Measurements from ENCODE around the gene TUBB4B.
"Not testable (repeated sequence)": the region's sequence is repeated elsewhere in the genome, so short reads cannot be mapped to it uniquely, and the experiment has no call there.

TUBB4B gene

GRCh38 chr9:137251490-137252268 lies 10.6 kb downstream of the TUBB4B start:
- DNase-seq (ENCODE audit: low read depth in 2 of 2): no peak

GRCh38 chr9:137252555-137253506 lies 11.7 kb downstream of the TUBB4B start:
- no peak for DNase-seq (ENCODE audit: low read depth in 2 of 2)

DNA sequence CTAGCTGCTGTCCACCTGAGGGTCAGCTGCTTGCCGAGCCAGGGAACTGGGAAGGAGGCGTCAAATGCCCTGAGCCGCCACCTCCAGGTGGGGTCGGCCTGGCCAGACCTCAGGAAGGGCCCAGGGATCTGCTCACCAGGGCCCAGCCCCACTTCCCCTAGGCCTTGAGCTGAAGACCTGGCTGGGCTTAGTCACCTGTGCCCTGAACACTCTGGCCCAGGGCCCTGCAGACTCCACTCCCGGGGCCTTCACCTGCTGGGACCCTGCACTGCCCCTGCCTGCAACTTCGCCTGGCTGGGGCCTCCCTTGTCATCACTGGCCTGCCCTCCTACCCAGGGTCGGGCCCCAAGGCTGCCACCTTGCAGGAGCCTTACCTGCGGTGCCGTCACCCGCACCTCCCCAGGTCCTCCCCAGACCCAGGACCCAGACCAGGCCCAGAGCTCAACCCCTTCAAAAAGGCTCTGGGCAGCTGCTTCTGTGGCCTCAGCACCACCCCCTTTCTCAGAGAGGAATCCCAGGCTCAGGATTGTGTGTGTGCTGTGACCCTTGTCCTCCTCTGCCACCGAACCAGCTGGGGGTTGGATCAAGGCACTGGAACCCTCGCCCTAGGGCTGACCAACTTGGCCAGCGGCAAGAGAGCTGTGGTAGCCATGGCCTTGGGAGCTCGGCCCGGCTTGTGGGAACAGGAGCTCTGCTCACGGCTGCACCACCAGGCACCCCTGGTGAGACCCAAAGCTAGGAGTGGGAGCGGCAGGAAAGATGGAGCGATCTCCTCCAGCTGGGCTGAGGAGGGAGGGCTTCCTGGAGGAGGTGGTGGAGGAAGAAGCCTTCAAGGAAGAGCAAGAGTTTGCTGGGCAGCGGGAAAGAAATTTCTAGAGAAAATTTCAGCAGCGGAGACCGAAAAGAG lies 12.9 kb downstream of the TUBB4B start:
- DNase-seq (ENCODE audit: low read depth in 2 of 2): no peak

DNA sequence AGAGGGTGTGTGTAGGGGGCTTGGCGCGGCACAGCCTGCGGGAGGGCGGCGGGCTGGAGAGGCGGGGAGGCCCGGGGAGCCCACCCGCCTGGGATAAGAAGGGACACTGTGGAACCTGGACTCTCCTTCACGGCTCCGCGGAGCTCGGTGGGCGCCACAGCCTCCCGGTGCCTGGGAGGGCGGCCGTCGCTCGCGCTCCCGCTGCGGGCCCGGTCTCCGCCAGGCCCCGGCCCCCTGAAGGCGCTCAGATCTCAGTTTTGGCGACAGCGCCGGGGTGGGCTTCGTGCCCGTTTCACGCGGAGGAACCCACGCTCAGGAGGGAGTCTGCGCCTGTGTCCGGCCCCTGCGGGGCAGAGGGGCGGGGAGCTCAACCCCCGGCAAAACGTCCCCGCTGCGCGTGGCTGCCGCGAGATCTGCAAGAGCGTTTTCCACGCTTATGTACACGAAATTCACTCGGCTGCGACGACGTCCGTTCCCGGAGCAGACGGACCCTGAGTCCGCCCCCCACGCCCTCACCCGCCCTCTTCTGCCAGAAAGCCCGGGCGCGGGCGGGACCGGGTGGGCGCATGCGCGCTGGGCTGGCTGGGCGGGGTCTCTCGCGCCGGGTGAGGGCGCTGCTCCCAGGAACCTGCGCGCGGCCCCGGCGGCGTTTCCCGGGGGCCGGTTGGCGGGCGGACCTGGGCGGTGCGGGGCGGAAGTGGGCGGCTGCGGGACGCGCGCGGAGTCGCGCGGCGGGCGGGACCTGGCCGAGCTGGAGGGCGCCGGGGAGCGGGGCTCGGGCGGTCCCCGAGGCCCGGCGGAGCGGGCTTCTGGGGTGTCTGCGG lies 13.7 kb downstream of the TUBB4B start, which contains the start of gene NELFB:
Gene NELFB, plus strand, starts transcription at position 704 of the 824 bp plus-strand sequence.
- peak; percentile 95 to 99 for DNase-seq (ENCODE audit: low read depth in 2 of 2)

- DNase-seq (ENCODE audit: low read depth in 2 of 2): no peak
These were observed 14.5 kb downstream of the TUBB4B start for GRCh38 chr9:137255448-137256114.

- DNase-seq (ENCODE audit: low read depth in 2 of 2): no peak
These were observed 15.3 kb downstream of the TUBB4B start for GRCh38 chr9:137256362-137256761.

- no peak for DNase-seq (ENCODE audit: low read depth in 2 of 2)
These were observed 15.8 kb downstream of the TUBB4B start for GRCh38 chr9:137256856-137257255.

DNA sequence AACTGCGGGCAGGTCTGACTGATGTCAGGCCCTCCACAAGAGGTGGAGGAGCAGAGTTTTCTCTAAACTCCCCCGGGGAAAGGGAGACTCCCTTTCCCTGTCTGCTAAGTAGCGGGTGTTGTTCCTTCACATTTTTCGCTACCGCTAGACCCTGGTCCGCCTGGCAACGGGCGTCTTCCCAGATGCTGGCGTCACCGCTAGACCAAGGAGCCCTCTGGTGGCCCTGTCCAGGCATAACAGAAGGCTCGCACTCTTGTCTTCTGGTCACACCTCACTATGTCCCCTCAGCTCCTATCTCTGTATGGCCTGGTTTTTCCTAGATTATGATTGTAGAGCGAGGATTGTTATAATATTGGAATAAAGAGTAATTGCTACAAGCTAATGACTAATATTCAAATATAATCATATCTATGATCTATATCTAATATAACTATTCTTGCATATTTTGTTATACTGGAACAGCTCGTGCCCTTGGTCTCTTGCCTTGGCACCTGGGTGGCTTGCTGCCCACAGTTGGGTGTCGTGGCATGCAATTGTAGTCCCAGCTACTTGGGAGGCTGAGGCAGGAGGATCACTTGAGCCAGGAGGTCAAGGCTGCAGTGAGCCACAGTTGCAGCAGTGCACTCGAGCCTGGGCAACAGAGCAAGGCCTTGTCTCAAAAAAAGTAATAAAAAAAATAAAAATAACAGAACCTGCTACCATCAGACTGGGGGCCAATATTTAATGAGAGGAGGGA lies 21.3 kb downstream of the TUBB4B start:
- DNase-seq (ENCODE audit: low read depth in 2 of 2): not testable (repeated sequence)

GRCh38 chr9:137262909-137263285 lies 21.8 kb downstream of the TUBB4B start:
- DNase-seq (ENCODE audit: low read depth in 2 of 2): no peak

GRCh38 chr9:137263506-137263905 lies 22.4 kb downstream of the TUBB4B start:
- no peak for DNase-seq (ENCODE audit: low read depth in 2 of 2)

DNA sequence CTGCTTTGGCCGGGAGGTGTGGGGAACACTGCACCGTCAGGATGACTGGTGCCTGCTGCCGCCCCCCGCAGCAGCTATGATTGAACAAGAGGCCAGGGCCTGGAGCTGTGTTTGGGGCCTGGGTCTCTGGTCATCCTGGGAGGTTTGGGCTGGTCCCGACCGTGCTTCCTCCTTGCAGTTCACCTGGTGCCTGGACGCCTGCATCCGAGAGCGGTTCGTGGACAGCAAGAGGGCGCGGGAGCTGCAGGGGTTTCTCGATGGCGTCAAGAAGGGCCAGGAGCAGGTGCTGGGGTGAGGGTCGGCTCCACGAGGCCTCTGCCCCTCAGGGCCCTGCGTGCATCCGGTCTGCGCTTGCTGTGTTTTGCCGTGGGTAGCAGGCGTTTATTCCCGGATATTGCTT lies 23.0 kb downstream of the TUBB4B start:
- DNase-seq (ENCODE audit: low read depth in 2 of 2): no peak

DNA sequence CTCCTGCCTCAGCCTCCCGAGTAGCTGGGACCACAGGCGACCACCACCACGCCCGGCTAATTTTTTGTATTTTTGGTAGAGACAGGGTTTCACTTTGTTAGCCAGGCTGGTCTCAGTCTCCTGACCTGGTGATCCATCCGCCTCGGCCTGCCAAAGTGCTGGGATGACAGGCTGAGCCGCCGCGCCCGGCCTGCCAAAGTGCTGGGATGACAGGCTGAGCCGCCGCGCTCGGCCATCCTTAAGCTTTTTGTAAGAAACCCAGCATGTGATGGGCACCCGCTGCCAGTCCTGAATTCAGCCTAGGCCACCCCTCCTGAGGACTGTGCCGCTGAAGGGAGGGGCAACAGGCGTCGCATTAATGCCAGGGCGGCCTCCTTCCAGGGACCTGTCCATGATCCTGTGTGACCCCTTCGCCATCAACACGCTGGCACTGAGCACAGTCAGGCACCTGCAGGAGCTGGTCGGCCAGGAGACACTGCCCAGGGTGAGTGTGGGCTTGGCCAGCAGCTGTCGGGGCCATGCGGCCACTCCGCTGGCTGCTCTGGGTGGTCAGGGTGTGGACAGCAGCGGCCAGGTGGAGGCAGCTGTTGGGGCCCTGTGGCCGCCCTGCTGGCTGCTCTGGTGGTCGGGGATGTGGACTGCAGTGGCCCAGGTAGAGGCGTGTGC lies 24.5 kb downstream of the TUBB4B start:
- no peak for DNase-seq (ENCODE audit: low read depth in 2 of 2)

DNA sequence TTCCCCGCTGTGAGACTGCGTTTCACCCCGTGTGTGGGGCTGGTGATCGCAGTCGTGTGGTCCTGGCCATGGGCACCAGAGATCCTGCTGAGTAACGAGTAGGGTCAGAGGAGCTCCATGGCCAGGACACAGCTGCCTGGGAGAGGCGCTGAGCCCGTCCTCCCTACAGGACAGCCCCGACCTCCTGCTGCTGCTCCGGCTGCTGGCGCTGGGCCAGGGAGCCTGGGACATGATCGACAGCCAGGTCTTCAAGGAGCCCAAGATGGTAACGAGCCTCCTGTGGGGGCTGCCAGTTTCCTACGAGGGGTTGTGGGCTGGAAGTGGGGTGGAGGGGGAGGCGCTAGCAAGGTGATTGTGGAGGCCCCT lies 25.1 kb downstream of the TUBB4B start:
- DNase-seq (ENCODE audit: low read depth in 2 of 2): no peak

DNA sequence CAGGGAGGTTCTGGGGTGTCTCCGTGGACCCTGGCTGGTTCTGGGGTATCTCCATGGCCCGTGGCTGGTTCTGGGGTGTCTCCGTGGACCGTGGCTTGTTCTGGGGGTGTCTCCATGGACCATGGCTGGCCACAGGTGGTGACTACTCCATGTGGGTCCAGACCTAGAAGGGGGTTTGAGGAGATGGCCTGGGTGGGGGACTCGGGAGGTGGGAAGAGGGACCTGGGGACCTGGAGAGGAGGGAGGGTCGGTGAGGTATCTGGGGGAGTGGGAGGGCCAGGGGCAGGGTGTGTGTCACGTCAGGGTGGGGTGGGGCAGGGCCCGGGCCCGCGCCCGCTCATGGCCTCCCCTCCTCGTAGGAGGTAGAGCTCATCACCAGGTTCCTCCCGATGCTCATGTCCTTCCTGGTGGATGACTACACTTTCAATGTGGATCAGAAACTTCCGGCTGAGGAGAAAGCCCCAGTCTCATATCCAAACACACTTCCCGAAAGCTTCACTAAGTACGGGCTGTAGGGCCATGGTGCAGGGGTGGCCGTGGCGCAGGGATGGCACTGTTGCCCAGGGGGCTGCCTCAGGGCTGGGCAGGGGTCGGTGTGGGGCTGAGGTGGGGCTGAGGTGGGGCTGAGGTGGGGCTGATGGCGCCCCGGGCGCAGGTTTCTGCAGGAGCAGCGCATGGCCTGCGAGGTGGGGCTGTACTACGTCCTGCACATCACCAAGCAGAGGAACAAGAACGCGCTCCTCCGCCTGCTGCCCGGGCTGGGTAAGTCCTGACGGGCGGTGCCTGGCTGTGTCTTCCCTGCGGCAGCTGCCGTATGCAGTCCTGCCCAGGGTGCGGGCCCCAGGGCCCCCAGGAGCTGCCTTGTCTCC lies 25.7 kb downstream of the TUBB4B start:
- no peak for DNase-seq (ENCODE audit: low read depth in 2 of 2)

DNA sequence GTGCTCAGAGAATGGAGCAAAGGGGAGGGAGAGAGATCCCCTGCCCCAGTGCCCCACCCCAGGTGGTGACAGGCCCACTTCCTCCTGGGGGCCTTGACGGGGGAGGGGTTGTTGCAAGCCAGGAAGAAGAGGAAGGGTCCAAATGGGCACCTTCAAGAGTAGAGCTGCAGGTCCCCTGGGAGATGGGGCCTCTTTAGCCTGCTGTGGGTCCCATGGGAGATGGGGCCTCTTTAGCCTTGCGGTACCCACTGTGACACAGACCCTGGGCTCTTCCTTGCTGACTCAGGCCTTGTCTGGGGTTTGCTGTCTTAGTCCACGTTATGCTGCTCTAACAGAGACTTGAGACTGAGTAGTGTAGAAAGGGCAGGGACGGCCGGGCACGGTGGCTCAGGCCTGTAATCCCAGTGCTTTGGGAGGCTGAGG lies 26.9 kb downstream of the TUBB4B start:
- DNase-seq (ENCODE audit: low read depth in 2 of 2): no peak

- DNase-seq (ENCODE audit: low read depth in 2 of 2): no peak
These were observed 27.6 kb downstream of the TUBB4B start for GRCh38 chr9:137268538-137269201.

GRCh38 chr9:137269231-137269772 lies 28.2 kb downstream of the TUBB4B start:
- no peak for DNase-seq (ENCODE audit: low read depth in 2 of 2)
